ENCODE results near the gene MYOD1.

- TF ChIP-seq EED (CRISPR knock-in tag; IDR thresholded peaks at IDR 0.05) (no peak), ZNF704 (CRISPR knock-in tag; IDR thresholded peaks at IDR 0.05; ENCODE audit: borderline replicate concordance) (no peak), PCBP1 (IDR thresholded peaks at IDR 0.05; ENCODE audit: borderline replicate concordance, low read depth, low read length) (no peak), ZNF138 (CRISPR knock-in tag; IDR thresholded peaks at IDR 0.05; ENCODE audit: low read depth) (no peak), GLI4 (CRISPR knock-in tag; IDR thresholded peaks at IDR 0.05; ENCODE audit: borderline replicate concordance) (no peak), NFKB2 (CRISPR knock-in tag; IDR thresholded peaks at IDR 0.05; ENCODE audit: borderline replicate concordance) (no peak), ARID4A (CRISPR knock-in tag; IDR thresholded peaks at IDR 0.05; ENCODE audit: borderline replicate concordance) (no peak), ATF2 (CRISPR knock-in tag; IDR thresholded peaks at IDR 0.05) (no peak), TCF7L2 (IDR thresholded peaks at IDR 0.05; ENCODE audit: low read depth, low read length) (no peak), SAP130 (CRISPR knock-in tag; IDR thresholded peaks at IDR 0.05; ENCODE audit: low read depth) (no peak), JDP2 (CRISPR knock-in tag; IDR thresholded peaks at IDR 0.05; ENCODE audit: borderline replicate concordance) (no peak), FOXM1 (CRISPR knock-in tag; IDR thresholded peaks at IDR 0.05) (no peak)
- TF ChIP-seq, protein P1, sequence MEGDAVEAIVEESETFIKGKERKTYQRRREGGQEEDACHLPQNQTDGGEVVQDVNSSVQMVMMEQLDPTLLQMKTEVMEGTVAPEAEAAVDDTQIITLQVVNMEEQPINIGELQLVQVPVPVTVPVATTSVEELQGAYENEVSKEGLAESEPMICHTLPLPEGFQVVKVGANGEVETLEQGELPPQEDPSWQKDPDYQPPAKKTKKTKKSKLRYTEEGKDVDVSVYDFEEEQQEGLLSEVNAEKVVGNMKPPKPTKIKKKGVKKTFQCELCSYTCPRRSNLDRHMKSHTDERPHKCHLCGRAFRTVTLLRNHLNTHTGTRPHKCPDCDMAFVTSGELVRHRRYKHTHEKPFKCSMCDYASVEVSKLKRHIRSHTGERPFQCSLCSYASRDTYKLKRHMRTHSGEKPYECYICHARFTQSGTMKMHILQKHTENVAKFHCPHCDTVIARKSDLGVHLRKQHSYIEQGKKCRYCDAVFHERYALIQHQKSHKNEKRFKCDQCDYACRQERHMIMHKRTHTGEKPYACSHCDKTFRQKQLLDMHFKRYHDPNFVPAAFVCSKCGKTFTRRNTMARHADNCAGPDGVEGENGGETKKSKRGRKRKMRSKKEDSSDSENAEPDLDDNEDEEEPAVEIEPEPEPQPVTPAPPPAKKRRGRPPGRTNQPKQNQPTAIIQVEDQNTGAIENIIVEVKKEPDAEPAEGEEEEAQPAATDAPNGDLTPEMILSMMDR (CRISPR knock-in tag; IDR thresholded peaks at IDR 0.05): no peak
Observed at GRCh38 chr11:17716807-17717206, 2.6 kb upstream of the MYOD1 start.
